IPS-15b (cell line): ENCODE data around the gene FITM1.

ENCODE experiments used
- H3K27me3 ChIP-seq: one replicate; pipeline ENCODE4 v1.6.1; 2013; ENCODE audit warnings: low read length; ENCODE audit not compliant: control insufficient read depth, insufficient read depth
- H3K36me3 ChIP-seq: one replicate; pipeline ENCODE4 v1.6.1; 2013; ENCODE audit warnings: low read length; ENCODE audit not compliant: control insufficient read depth, insufficient read depth
- H3K4me1 ChIP-seq: one replicate; pipeline ENCODE4 v1.6.1; 2013; ENCODE audit warnings: mild to moderate bottlenecking, low read length; ENCODE audit not compliant: control insufficient read depth, insufficient read depth
- H3K4me3 ChIP-seq: one replicate; pipeline ENCODE4 v1.5.1; 2013; ENCODE audit warnings: low read depth, low read length
- H3K9ac ChIP-seq: one replicate; pipeline ENCODE4 v1.6.1; 2013; ENCODE audit warnings: low read depth, mild to moderate bottlenecking, low read length
- H3K9me3 ChIP-seq: one replicate; pipeline ENCODE4 v1.6.1; 2013; ENCODE audit warnings: mild to moderate bottlenecking, low read length; ENCODE audit not compliant: control insufficient read depth, insufficient read depth

FITM1 gene

DNA sequence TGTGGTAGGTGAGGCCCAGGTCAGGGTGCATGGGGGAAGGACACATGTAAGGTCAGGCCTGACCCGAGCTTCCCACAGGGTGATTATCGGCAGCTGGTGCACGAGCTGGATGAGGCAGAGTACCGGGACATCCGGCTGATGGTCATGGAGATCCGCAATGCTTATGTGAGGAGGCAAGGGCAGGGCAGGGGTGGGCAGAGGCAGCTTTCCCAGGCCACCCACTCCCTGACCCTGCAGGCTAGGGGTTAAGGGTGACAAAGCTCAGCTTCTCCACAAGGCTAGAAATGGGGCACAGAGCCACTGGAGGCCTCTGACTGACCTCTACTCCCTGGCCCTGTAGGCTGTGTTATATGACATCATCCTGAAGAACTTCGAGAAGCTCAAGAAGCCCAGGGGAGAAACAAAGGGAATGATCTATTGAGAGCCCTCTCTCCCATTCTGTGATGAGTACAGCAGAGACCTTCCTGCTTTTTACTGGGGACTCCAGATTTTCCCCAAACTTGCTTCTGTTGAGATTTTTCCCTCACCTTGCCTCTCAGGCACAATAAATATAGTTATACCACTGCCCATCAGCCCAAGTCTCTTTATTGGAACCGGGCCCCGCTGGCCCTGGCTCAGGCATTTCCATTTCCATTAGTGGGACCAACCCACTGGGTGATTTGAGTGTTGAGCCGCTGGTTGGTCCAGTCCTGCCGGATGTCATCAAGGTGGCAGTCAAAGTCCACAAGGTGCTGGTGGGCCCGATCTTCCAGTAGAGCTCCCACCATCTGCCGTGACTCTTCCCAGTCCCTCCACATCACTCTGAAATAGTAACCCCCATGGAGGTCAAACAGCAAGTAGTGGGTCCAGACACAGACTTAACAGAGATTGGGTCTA lies 8.2 kb downstream of the FITM1 start:
- no peaks in the 10 kb centered on the region for H3K27me3 ChIP-seq

DNA sequence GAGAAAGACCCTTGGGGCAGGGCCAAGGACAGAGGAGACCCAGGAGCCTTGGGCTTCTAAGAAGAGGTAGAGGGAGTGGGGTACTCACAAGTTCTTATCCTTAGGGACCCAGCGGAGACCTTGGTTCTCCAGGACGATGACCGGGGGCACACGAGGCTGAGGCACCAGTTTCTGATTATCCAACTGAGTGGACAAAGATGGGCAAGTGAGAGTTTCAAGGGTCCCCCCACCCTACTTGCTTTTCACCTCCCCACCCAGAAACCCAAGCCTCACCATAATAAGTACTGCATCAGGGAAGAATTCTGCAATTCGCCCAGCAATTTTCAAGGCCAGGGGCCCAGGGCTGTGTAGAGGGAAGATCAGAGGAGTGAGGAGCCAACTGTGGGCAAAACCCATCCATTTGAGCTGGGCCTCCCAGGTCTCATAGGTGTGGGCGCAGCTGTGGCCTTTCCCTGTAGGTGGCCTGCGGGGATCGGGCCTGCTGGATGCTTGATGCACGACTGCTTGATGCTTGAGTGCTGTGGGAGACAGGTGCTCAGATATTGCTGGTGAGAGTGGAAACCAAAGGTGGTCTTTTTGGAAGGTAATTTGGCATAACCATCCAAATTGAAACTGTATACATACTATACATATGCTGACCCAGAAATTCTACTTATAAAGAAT lies 8.9 kb downstream of the FITM1 start:
- no peaks in the 10 kb centered on the region for H3K27me3 ChIP-seq
- H3K4me3 ChIP-seq: peak overlapping the region; percentile 18
- H3K36me3 ChIP-seq: peaks cover 27% of the 10 kb centered on the region
- H3K4me1 ChIP-seq: peaks cover 9% of the 10 kb centered on the region
- no peaks in the 10 kb centered on the region for H3K9me3 ChIP-seq
- H3K9ac ChIP-seq: no peak overlapping the region

More for the DNA sequence above, 8.2 kb downstream of the FITM1 start:
- no peak overlapping the region for H3K9ac ChIP-seq
- peaks cover 9% of the 10 kb centered on the region for H3K4me1 ChIP-seq
- no peak overlapping the region for H3K4me3 ChIP-seq
- H3K36me3 ChIP-seq: peaks cover 21% of the 10 kb centered on the region
- H3K9me3 ChIP-seq: no peaks in the 10 kb centered on the region

DNA sequence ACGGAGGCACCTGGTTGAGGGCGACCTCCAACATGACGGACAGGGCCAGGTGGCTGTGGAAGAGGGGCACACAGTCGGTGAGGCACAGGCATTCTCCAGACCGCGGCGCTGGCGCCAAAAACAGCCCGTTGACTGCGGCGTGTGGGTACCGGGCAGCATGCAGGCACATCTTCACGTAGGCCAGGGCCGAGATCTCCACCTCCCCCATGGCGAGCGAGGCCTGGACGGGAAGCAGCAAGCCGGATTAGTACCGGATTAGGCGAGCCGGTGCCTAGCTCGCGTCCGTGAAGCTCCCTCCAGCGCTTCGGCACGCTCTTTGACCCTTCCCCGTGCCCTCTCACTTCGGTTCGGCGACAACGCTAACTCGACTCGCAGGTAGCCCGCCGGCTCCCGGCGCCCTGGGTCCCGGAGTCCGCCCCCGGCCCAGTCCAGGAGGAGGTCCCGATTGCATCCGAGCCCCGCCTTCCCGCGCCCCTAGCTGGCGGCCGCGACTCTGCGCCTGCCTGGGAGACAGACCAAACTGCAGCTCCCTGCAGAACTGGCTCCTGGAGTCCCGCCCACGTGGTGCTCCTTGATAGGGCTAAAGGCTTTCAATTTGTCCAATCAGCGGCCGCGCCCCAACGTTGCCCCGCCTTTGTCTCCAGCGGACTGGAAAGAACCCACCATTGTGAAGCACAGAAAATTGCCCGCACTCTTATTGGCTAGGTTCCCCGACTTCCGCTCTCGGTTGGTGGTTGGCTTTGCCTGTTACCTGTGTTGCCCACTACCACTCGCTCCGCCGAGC lies 10.8 kb downstream of the FITM1 start, which contains the start of gene EMC9:
Gene EMC9 (minus strand): TSS at position 495 of the 784 bp plus-strand sequence. CDS start 287 bp downstream, at position 208.
- peak within 1 kb of the TSS; percentile 99 for H3K4me3 ChIP-seq
- H3K36me3 ChIP-seq: peaks cover 27% of the 10 kb centered on the region
- H3K9ac ChIP-seq: peak within 1 kb of the TSS; percentile 91
- H3K9me3 ChIP-seq: no peaks in the 10 kb centered on the region
- no peaks in the 10 kb centered on the region for H3K27me3 ChIP-seq
- H3K4me1 ChIP-seq: peaks cover 9% of the 10 kb centered on the region

DNA sequence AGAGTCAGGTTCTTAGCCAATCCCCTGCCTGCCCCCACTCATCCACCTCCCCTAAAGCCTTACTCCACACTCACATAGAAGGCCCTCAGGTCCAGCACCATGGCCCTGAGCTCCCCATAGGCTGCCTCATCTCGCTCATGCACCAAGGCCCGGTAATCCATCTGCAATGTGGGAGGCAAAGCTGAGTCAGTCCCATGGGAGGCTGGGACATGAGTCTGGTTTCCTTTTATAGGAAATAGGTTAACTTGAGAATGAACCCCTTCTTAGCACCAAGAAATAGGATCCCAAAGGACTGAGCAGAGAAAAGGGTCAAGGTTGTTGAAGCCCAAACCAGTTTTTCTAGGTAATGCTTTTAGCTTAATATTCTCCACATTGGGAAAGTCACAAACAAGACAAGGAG lies 13.1 kb downstream of the FITM1 start:
- Histone ChIP-seq H3K9me3 (no peaks in the 10 kb centered on the region), H3K4me3 (no peak overlapping the region), H3K4me1 (peaks cover 4% of the 10 kb centered on the region), H3K36me3 (peaks cover 21% of the 10 kb centered on the region), H3K9ac (no peak overlapping the region), H3K27me3 (no peaks in the 10 kb centered on the region)

DNA sequence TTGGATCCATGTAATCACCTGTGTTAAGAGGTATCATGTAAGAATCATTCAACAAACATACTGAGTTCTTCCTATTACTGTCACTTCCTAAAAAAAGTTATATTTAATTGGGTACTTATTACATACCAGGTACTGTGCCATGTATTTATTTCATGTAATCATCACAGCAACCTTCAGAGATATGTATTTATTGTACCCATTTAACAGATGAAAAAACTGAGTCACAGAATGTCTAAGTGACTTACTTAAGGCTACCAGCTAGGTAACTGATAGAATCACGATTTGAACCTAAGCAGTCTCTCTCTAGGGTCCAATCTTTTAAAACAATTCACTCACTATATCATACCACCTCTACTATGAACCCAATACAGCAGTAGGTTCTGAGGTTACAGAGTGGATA lies 14.0 kb downstream of the FITM1 start:
- Histone ChIP-seq H3K27me3 (no peaks in the 10 kb centered on the region), H3K4me3 (no peak overlapping the region), H3K36me3 (peaks cover 18% of the 10 kb centered on the region), H3K9ac (no peak overlapping the region), H3K9me3 (no peaks in the 10 kb centered on the region), H3K4me1 (peaks cover 6% of the 10 kb centered on the region)

DNA sequence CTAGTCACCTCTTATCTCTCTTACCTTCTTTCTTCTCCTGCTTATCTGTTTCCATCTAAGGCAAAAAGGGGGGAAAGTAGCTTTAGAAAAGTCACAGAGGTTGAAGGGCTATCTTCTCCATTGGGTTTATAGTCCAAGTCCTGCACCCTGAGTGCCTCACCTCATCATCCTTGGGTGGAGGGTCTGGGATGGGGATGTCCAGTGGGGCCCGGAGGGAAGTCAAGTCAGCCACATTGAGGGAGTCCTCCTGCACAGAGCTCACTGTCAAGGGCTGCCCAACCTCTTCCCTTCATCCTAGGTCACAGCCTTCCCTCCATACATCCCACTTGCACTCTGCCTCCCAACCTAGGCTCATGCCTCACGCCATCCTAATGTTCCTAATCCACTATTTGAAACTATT lies 14.8 kb downstream of the FITM1 start:
- Histone ChIP-seq H3K9ac (no peak overlapping the region), H3K4me3 (peak overlapping the region; percentile 92), H3K36me3 (peaks cover 24% of the 10 kb centered on the region), H3K9me3 (no peaks in the 10 kb centered on the region), H3K4me1 (peaks cover 3% of the 10 kb centered on the region), H3K27me3 (no peaks in the 10 kb centered on the region)

DNA sequence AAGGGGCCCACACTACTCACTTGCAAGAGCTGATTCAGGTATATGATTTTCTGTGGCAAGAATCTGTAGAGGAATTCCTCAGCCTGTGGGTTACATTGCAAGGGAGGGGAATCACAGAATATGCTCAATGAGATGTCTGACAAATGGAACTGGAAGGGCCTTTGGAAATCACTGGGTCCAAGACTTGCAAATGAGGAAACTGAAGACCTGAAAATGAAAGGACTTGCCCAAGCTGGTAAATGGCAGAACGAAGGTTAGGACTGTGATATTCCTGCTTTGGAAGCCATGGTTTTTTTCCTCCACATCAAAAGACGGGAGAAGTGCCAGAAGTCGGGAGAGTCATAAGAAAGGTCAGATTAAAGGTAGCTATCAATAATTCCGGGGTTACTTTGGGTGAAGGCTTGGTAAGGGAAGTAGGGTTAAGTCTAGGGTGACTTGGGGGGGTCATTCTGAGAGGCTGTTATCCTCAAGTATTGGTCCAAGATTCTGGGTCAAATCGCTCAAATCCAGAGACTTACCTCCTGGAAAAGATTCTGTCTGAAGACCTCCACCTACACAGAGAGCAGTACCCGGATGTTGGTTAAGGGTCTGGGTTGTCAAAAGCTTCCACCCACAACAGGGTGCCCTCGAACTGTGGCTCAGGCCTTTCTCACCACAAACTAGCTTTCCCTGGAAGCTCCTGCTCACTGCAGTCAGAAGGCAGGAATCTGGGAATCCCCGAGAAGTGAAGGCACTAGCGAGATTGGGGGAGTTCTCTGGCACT lies 15.4 kb downstream of the FITM1 start:
- H3K36me3 ChIP-seq: peaks cover 28% of the 10 kb centered on the region
- peak overlapping the region; percentile 87 for H3K9ac ChIP-seq
- H3K4me1 ChIP-seq: peaks cover 3% of the 10 kb centered on the region
- H3K27me3 ChIP-seq: no peaks in the 10 kb centered on the region
- peak overlapping the region; percentile 92 for H3K4me3 ChIP-seq
- no peaks in the 10 kb centered on the region for H3K9me3 ChIP-seq

DNA sequence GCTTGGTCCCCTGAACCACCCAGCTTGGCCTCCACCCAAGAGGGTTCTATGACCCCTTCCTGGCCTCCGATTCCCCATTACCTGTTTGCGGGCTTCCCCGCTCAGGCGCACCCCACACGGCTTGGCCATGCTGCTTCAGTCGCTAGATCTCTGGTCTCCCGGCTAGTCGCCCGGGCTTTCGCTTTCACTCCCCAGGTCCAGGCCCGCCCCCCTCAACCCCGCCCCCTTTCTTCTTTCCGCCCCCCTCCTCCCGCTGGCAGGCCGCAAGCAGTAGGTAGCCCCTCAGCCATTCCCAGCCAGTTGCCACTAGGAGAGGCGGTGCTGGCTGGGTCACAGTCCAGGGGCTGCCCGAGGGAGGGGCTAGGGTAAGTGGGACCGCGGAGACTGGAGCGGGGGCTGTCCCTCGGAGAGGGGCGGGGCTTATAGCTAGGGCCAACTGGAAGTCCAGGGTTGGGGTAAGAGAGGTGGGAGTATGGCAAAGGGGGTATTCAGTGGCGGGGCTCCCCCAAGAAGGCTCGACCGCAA lies 16.1 kb downstream of the FITM1 start, which contains the start of gene PSME2:
Gene PSME2 (minus strand): TSS at position 158 of the 525 bp plus-strand sequence. CDS start 29 bp downstream, at position 129.
- Histone ChIP-seq H3K36me3 (peaks cover 34% of the 10 kb centered on the region), H3K4me3 (peak within 1 kb of the TSS; percentile 98), H3K9me3 (no peaks in the 10 kb centered on the region), H3K27me3 (no peaks in the 10 kb centered on the region), H3K4me1 (peaks cover 3% of the 10 kb centered on the region), H3K9ac (peak within 1 kb of the TSS; percentile 87)

DNA sequence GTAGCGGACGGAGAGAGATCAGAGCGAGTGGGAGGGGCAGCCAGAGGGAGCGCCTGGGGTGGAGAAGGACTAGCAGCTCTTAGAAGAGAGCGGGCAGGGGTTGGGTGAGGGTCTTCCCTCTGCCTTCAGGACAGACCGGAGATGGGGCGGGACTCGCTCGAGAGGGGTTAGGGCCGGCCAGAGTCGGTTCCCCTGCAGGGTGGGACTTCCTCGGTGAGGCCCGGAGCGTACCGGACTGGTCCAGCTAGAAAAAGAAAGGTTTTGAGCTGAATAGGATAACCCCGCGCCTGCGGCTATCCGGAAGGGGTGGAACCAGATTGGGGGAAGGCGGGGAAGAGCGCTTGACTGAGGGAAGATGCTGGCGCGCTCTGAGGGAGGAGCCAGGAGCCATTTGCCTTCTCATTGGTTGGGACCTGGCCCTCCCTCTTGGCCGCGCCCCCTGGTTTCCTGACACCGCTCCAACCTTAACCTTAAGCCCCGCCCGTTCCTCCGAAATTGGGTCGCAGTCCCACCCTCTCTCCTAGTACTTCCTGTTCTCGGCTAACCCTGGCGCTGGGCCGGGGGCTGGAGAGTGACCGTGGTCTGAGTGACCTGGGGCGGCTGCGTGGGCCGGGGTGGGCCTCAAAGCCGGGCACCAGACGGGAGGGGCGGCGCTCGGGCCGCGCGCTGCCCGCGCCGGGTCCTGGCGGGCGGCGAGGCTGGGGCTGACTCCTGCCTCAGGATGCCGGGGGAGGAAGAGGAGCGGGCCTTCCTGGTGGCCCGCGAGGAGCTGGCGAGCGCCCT lies 16.7 kb downstream of the FITM1 start, which contains the start of gene RNF31:
Gene RNF31 (plus strand): TSS at position 521 of the 783 bp plus-strand sequence. CDS start 201 bp downstream, at position 722.
- peaks cover 40% of the 10 kb centered on the region for H3K36me3 ChIP-seq
- H3K9ac ChIP-seq: peak within 1 kb of the TSS; percentile 87
- peak within 1 kb of the TSS; percentile 98 for H3K4me3 ChIP-seq
- no peaks in the 10 kb centered on the region for H3K27me3 ChIP-seq
- peaks cover 3% of the 10 kb centered on the region for H3K4me1 ChIP-seq
- H3K9me3 ChIP-seq: no peaks in the 10 kb centered on the region

DNA sequence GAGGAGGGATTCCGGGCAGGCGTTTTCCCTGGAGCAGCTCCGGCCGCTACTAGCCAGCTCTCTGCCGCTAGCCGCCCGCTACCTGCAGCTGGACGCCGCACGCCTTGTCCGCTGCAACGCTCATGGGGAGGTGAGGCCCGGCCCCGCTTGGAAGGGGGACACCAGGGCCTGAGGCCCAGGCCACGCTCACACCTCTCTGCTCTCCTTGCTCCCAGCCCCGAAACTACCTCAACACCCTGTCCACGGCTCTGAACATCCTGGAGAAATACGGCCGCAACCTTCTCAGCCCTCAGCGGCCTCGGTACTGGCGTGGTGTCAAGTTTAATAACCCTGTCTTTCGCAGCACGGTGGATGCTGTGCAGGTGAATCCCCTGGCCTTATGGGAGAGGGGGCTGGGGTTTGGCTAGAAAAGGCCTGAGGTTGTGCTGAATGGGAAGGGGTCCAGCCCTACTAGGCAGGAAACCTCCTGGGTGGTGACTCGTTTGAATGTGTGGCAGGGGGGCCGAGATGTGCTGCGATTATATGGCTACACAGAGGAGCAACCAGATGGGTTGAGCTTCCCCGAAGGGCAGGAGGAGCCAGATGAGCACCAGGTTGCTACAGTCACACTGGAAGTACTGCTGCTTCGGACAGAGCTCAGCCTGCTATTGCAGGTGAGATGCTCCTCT lies 17.4 kb downstream of the FITM1 start:
- Histone ChIP-seq H3K36me3 (peaks cover 44% of the 10 kb centered on the region), H3K4me1 (peaks cover 3% of the 10 kb centered on the region), H3K9me3 (no peaks in the 10 kb centered on the region), H3K9ac (peak overlapping the region; percentile 81), H3K27me3 (no peaks in the 10 kb centered on the region), H3K4me3 (peak overlapping the region; percentile 98)
